K562 (cell line): ENCODE data around the gene TMEM135. TPM values are rescaled to one million over a fixed set of nuclear protein-coding genes. Genes with fewer than 3 reads are reported as not detected.
"Not testable (repeated sequence)": the region's sequence is repeated elsewhere in the genome, so short reads cannot be mapped to it uniquely, and the experiment has no call there.

Source experiments
- ATAC-seq: fragments of 200-7000 bp; cut with Tn5 transposase; 3 replicates; pipeline ENCODE4 v1.9.1; 2020; ENCODE audit warnings: moderate library complexity
- BruUV-seq: library from RNA; stranded (reverse); fragments of 400-500 nt; replicated peaks from 2 replicates; lab custom pipeline; 2021; lab: Mats Ljungman, UMichigan
- CTCF ChIA-PET: fragments of 300-600 bp; formaldehyde crosslinking; extraction: SDS; loops from one replicate; lab custom pipeline; 2021; ENCODE audit warnings: low intra/inter-chr PET ratio; lab: Yijun Ruan, JAX
- POLR2A ChIA-PET: fragments of 300-600, 350-650 bp; sonication (Branson Sonifier 250); formaldehyde crosslinking; extraction: SDS; loops from one replicate; lab custom pipeline; 2021; ENCODE audit warnings: antibody characterized with exemption, inconsistent platforms; lab: Yijun Ruan, JAX
- DNase-seq, 4 experiments: peaks; one replicate each; pipeline versions ENCODE4 v3.0.0 to v3.0.0-alpha.2; 2011 to 2018; ENCODE audit warnings: low spot score in 3 of 4, mixed read lengths in 3 of 4; ENCODE audit errors: extremely low read depth in 1 of 4
- FAIRE-seq: peaks from 2 replicates; lab custom pipeline; 2011; peaks lifted over from hg19 to GRCh38; lab: Jason Lieb, UNC
- H2AFZ ChIP-seq: 2 replicates; pipeline ENCODE4 v1.6.0; 2011; ENCODE audit warnings: low read depth, low read length, control low read depth, inconsistent platforms
- H3K27ac ChIP-seq: fragments of 200-600 bp; 3 replicates; pipeline ENCODE4 v1.8.0; 2011; ENCODE audit warnings: low read depth, mild to moderate bottlenecking, control low read depth, inconsistent platforms, low read length, moderate library complexity, mixed read lengths; ENCODE audit errors: extremely low read depth
- H3K27me3 ChIP-seq, 2 experiments: fragments of 300-600 bp in 1 of 2; 2 replicates in 1 of 2; 3 replicates in 1 of 2; pipeline versions ENCODE4 v1.6.0 to v1.8.0; 2011; ENCODE audit warnings: inconsistent platforms in 2 of 2, low read length in 2 of 2, mild to moderate bottlenecking in 1 of 2, mixed read lengths in 1 of 2, moderate library complexity in 1 of 2; ENCODE audit not compliant: control insufficient read depth in 2 of 2, insufficient read depth in 2 of 2
- H3K36me3 ChIP-seq: fragments of 300-600 bp; 3 replicates; pipeline ENCODE4 v1.8.0; 2011; ENCODE audit warnings: mild to moderate bottlenecking, low read length, inconsistent platforms; ENCODE audit not compliant: control insufficient read depth, insufficient read depth
- H3K4me1 ChIP-seq, 2 experiments: fragments of 200-600 bp in 1 of 2; replicated peaks in 1 of 2; 2 replicates in 1 of 2; 3 replicates in 1 of 2; pipeline versions ENCODE4 v1.5.1 to v1.8.0; 2011; ENCODE audit warnings: inconsistent platforms in 2 of 2, low read length in 2 of 2, mild to moderate bottlenecking in 1 of 2, mixed read lengths in 1 of 2, moderate library complexity in 1 of 2; ENCODE audit not compliant: control insufficient read depth in 2 of 2, insufficient read depth in 2 of 2
- H3K4me2 ChIP-seq: 2 replicates; pipeline ENCODE4 v1.6.1; 2011; ENCODE audit warnings: low read length, control low read depth, inconsistent platforms, mixed read lengths; ENCODE audit not compliant: insufficient read depth
- H3K4me3 ChIP-seq: fragments of 200-600 bp; sonication (generic), shearing (Covaris generic); 2 replicates; pipeline ENCODE4 v1.5.1; 2016; ENCODE audit warnings: control low read depth, inconsistent platforms
- H3K79me2 ChIP-seq: fragments of 200-600 bp; 3 replicates; pipeline ENCODE4 v1.8.0; 2011; ENCODE audit warnings: low read length, inconsistent platforms; ENCODE audit not compliant: control insufficient read depth, insufficient read depth
- H3K9ac ChIP-seq, 2 experiments: 2 replicates each; pipeline versions ENCODE4 v1.6.0 to v1.6.1; 2011; ENCODE audit warnings: low read depth in 2 of 2, low read length in 2 of 2, control low read depth in 1 of 2, inconsistent platforms in 1 of 2, mild to moderate bottlenecking in 1 of 2, mixed read lengths in 1 of 2; ENCODE audit not compliant: insufficient read depth in 1 of 2
- H3K9me1 ChIP-seq: one replicate; pipeline ENCODE4 v1.6.0; 2011; ENCODE audit warnings: inconsistent platforms, mild to moderate bottlenecking, low read length, moderate library complexity; ENCODE audit not compliant: control insufficient read depth, insufficient read depth
- H3K9me3 ChIP-seq: replicated peaks from 2 replicates; pipeline ENCODE4 v1.5.1; 2011; ENCODE audit warnings: low read depth, low read length, inconsistent platforms; ENCODE audit not compliant: control insufficient read depth, insufficient read depth
- H4K20me1 ChIP-seq: replicated peaks from 2 replicates; pipeline ENCODE4 v1.6.1; 2011; ENCODE audit warnings: low read length, inconsistent platforms, mixed read lengths; ENCODE audit not compliant: control insufficient read depth, insufficient read depth
- CBFA2T3 ChIP-seq: fragments of 450-650 bp; IDR thresholded peaks from 2 replicates; pipeline ENCODE4 v1.6.1; 2017
- MEIS2 ChIP-seq: fragments of 450-650 bp; IDR thresholded peaks from 2 replicates; pipeline ENCODE4 v1.6.1; 2014; ENCODE audit warnings: mild to moderate bottlenecking; ENCODE audit not compliant: partially characterized antibody
- RBM25 ChIP-seq: fragments of 200-400 bp; formaldehyde crosslinking; IDR thresholded peaks from 2 replicates; pipeline ENCODE4 v1.6.1; 2018; ENCODE audit warnings: low read length, low read depth, moderate library complexity; ENCODE audit not compliant: severe bottlenecking
- ZNF146 ChIP-seq: IDR thresholded peaks from one replicate; pipeline ENCODE4 v1.6.1; 2018; ENCODE audit warnings: missing compliant biosample characterization; ENCODE audit not compliant: unreplicated experiment
- WGBS: fragments of 100-300 bp; shearing (Covaris generic); methylation state at CpG from one replicate; pipeline ENCODE4 v1.1.6; 2016; ENCODE audit warnings: low coverage, mixed read lengths; ENCODE audit not compliant: insufficient coverage; ENCODE audit errors: missing lambda C conversion rate; 5-methylcytosine and 5-hydroxymethylcytosine counted together
- in situ Hi-C: fragments of 300-500 bp; cut with MboI; formaldehyde crosslinking; loops from 4 replicates; pipeline ENCODE4 v1.15.0; 2018; ENCODE audit warnings: inconsistent platforms, mixed read lengths
- intact Hi-C: fragments of 100-400 bp; cut with micrococcal nuclease; formaldehyde crosslinking; loops from 2 replicates; pipeline ENCODE4 v1.14.2; 2022
- polyA plus RNA-seq, 8 experiments: library from polyadenylated mRNA; depleted of rRNA in 4 of 8; stranded (reverse) in 5 of 8; unstranded in 3 of 8; fragments of >200 nt; fragmentation: Nextera tagmentation in 2 of 8; fragmentation: Illumina TruSeq in 1 of 8; extraction: Ambion mirVana in 2 of 8; extraction: Trizol in 1 of 8; gene quantifications; 2 replicates each; pipeline versions ENCODE4 v1.2.1 to v1.2.3, GENCODE V29; 2011 to 2014; ENCODE audit warnings: inconsistent platforms in 1 of 8, missing spikeins in 1 of 8
- total RNA-seq, 7 experiments: library from RNA; depleted of rRNA in 6 of 7; stranded (reverse); fragments of >200 nt in 6 of 7; fragmentation: Illumina TruSeq in 2 of 7; extraction: Trizol in 2 of 7; gene quantifications; 2 replicates each; pipeline versions ENCODE4 v1.2.1 to v1.2.3, GENCODE V29; 2011 to 2021; ENCODE audit warnings: low replicate concordance in 1 of 7

TMEM135 gene
- total and polyA plus RNA-seq, 9 of the 15 experiments (the other 6 are each of a cell fraction or from before 2014, with no cell fraction given), result 17.3 to 53.6 (median 24.9) TPM

GRCh38 chr11:87105826-87106225 is 68.1 kb downstream of the TMEM135 start:
- H2AFZ ChIP-seq, BruUV-seq, POLR2A ChIA-PET, H3K4me3 ChIP-seq, H3K9me3 ChIP-seq, H3K4me1 ChIP-seq, H3K27me3 ChIP-seq, H3K9me1 ChIP-seq, ATAC-seq, FAIRE-seq, intact Hi-C loops, DNase-seq, CTCF ChIA-PET, H3K4me2 ChIP-seq, H3K9ac ChIP-seq, in situ Hi-C loops, H4K20me1 ChIP-seq, H3K27ac ChIP-seq: not testable (repeated sequence)
- TF ChIP-seq MEIS2 (peak; percentile 4), CBFA2T3 (peak; percentile 15; the same call in 1 of the 2 replicates)
- Histone ChIP-seq H3K36me3 (peaks cover 11% of the 10 kb centered on the region; the same call in 1 of the 3 replicates), H3K79me2 (peaks cover 22% of the 10 kb centered on the region; the same call in 2 of the 3 replicates)
- 100% methylated on average over 1 of the region's 1 CpG for whole genome bisulfite sequencing

DNA sequence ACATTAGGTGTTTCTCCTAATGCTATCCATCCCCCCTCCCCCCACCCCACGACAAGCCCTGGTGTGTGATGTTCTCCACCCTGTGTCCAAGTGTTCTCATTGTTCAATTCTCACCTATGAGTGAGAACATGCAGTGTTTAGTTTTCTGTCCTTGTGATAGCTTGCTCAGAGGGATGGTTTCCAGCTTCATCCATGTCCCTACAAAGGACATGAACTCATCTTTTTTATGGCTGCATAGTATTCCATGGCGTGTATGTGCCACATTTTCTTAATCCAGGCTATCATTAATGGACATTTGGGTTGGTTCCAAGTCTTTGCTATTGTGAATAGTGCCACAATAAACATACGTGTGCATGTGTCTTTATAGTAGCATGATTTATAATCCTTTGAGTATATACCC is 69.6 kb downstream of the TMEM135 start:
- POLR2A ChIA-PET, in situ Hi-C loops, H2AFZ ChIP-seq, H3K9ac ChIP-seq, FAIRE-seq, DNase-seq, H3K36me3 ChIP-seq, H3K27ac ChIP-seq, H3K4me3 ChIP-seq, H3K9me1 ChIP-seq, BruUV-seq, CTCF ChIA-PET, H3K27me3 ChIP-seq, H4K20me1 ChIP-seq, intact Hi-C loops, H3K4me2 ChIP-seq: not testable (repeated sequence)
- WGBS, result 74% methylated on average over 2 of the region's 3 CpGs
- peaks cover 22% of the 10 kb centered on the region; the same call in 2 of the 3 replicates for H3K79me2 ChIP-seq
- TF ChIP-seq ZNF146 (CRISPR knock-in tag) (peak; percentile 76), RBM25 (peak; percentile 33)
- TF ChIP-seq, all 486 proteins: peak for 2; not testable (repeated sequence) for 484
- H3K4me1 ChIP-seq, ATAC-seq, H3K9me3 ChIP-seq: not testable (repeated sequence)
